ENCODE data around the gene EPB41. TPM values are rescaled to one million over a fixed set of nuclear protein-coding genes. Genes with fewer than 3 reads are reported as not detected.

EPB41 gene
- total and polyA plus RNA-seq, 9 of the 15 experiments (the other 6 are each of a cell fraction or from before 2014, with no cell fraction given) = 3.7 to 213 (median 141) TPM

GRCh38 chr1:29120947-29121485 lies 206.6 kb downstream of the EPB41 start:
- Histone ChIP-seq H3K4me1 (replicated peaks in 1 of 2; ENCODE audit: control insufficient read depth in 2 of 2, insufficient read depth in 2 of 2, low read length in 2 of 2) (peaks cover 6 to 41% of the 10 kb centered on the region in 2 experiments; a peak in 4 of 5 replicates), H3K79me2 (ENCODE audit: control insufficient read depth, insufficient read depth, low read length) (no peaks in the 10 kb centered on the region), H2AFZ (ENCODE audit: low read depth, low read length) (no peak overlapping the region), H3K9me3 (replicated peaks; ENCODE audit: control insufficient read depth, insufficient read depth, low read depth, low read length) (no peaks in the 10 kb centered on the region), H3K9ac (ENCODE audit: insufficient read depth in 1 of 2, low read depth in 2 of 2, low read length in 2 of 2) (no peak overlapping the region), H4K20me1 (replicated peaks; ENCODE audit: control insufficient read depth, insufficient read depth, low read length) (no peaks in the 10 kb centered on the region), H3K27ac (ENCODE audit: extremely low read depth, low read depth, low read length) (no peak overlapping the region), H3K4me2 (ENCODE audit: insufficient read depth, low read length) (no peak overlapping the region), H3K4me3 (no peak overlapping the region), H3K9me1 (ENCODE audit: control insufficient read depth, insufficient read depth, low read length) (no peaks in the 10 kb centered on the region), H3K36me3 (ENCODE audit: control insufficient read depth, insufficient read depth, low read length) (peaks cover 38% of the 10 kb centered on the region), H3K27me3 (ENCODE audit: control insufficient read depth in 2 of 2, insufficient read depth in 2 of 2, low read length in 2 of 2) (no peaks in the 10 kb centered on the region)
- in situ Hi-C loops (cut with MboI) (no loop called here), intact Hi-C loops (cut with micrococcal nuclease) (no loop called here)
- ATAC-seq (no peak), FAIRE-seq (no peak), DNase-seq (ENCODE audit: extremely low read depth in 1 of 4, low spot score in 3 of 4) (no peak)
- no TSS peak for BruUV-seq (replicated peaks)
- ChIA-PET CTCF (ENCODE audit: low intra/inter-chr PET ratio) (no interaction called here), POLR2A (interaction anchor here (0.6 to 1.4 kb wide), 6 partner anchors 8 to 38 kb away, joined by 3 to 5 read pairs (median 4); no protein-coding TSS in a partner anchor)
- WGBS (ENCODE audit: insufficient coverage, low coverage, missing lambda C conversion rate) = 97% methylated on average over 29 of the region's 42 CpGs
- no peak for TF ChIP-seq NUFIP1 (IDR thresholded peaks at IDR 0.05; ENCODE audit: partially characterized antibody)
- no peak for TF ChIP-seq ZNF184 (CRISPR knock-in tag; IDR thresholded peaks at IDR 0.05)
- TF ChIP-seq ATF4 (CRISPR knock-in tag; IDR thresholded peaks at IDR 0.05) = no peak
- TF ChIP-seq FOXP1 (CRISPR knock-in tag; IDR thresholded peaks at IDR 0.05) = no peak
- no peak for TF ChIP-seq GTF2F1 (IDR thresholded peaks at IDR 0.05; ENCODE audit: low read depth, low read length)
- no peak for TF ChIP-seq ETS2 (tag; IDR thresholded peaks at IDR 0.05; ENCODE audit: borderline replicate concordance, poor library complexity, severe bottlenecking)
- no peak for TF ChIP-seq NFIX (CRISPR knock-in tag; IDR thresholded peaks at IDR 0.05; ENCODE audit: low read depth)
- no peak for TF ChIP-seq IFI16 (CRISPR knock-in tag; IDR thresholded peaks at IDR 0.05)
- TF ChIP-seq KLF16 (IDR thresholded peaks at IDR 0.05) = no peak
- no peak for TF ChIP-seq NEUROD1 (IDR thresholded peaks at IDR 0.05; ENCODE audit: borderline replicate concordance, low read depth, low read length, partially characterized antibody)
- TF ChIP-seq FOS (IDR thresholded peaks at IDR 0.05; ENCODE audit: extremely low read depth, insufficient read length) = no peak
- TF ChIP-seq POLR2A (conservative IDR thresholded peaks at IDR 0.05) = peak; percentile 31; the same call in 1 of the 2 replicates
- 0 out of 2 replicates have a peak, but pooled peaks have one; percentile 17 for TF ChIP-seq POLR2AphosphoS5 (IDR thresholded peaks at IDR 0.05; ENCODE audit: control insufficient read depth, insufficient read depth, low read depth, low read length)
- TF ChIP-seq ZBTB8A (IDR thresholded peaks at IDR 0.05; ENCODE audit: partially characterized antibody) = no peak
- no peak for TF ChIP-seq NR1H2 (CRISPR knock-in tag; IDR thresholded peaks at IDR 0.05)
- no peak for TF ChIP-seq SMARCB1 (IDR thresholded peaks at IDR 0.05; ENCODE audit: insufficient read length, low read depth)
- TF ChIP-seq ZNF77 (CRISPR knock-in tag; IDR thresholded peaks at IDR 0.05) = no peak
- TF ChIP-seq SRSF1 (IDR thresholded peaks at IDR 0.05; ENCODE audit: low read depth, low read length) = no peak
- TF ChIP-seq, protein P1, sequence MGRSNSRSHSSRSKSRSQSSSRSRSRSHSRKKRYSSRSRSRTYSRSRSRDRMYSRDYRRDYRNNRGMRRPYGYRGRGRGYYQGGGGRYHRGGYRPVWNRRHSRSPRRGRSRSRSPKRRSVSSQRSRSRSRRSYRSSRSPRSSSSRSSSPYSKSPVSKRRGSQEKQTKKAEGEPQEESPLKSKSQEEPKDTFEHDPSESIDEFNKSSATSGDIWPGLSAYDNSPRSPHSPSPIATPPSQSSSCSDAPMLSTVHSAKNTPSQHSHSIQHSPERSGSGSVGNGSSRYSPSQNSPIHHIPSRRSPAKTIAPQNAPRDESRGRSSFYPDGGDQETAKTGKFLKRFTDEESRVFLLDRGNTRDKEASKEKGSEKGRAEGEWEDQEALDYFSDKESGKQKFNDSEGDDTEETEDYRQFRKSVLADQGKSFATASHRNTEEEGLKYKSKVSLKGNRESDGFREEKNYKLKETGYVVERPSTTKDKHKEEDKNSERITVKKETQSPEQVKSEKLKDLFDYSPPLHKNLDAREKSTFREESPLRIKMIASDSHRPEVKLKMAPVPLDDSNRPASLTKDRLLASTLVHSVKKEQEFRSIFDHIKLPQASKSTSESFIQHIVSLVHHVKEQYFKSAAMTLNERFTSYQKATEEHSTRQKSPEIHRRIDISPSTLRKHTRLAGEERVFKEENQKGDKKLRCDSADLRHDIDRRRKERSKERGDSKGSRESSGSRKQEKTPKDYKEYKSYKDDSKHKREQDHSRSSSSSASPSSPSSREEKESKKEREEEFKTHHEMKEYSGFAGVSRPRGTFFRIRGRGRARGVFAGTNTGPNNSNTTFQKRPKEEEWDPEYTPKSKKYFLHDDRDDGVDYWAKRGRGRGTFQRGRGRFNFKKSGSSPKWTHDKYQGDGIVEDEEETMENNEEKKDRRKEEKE (IDR thresholded peaks at IDR 0.05; ENCODE audit: borderline replicate concordance in 1 of 2, control insufficient read depth in 1 of 2, low read depth in 2 of 2, low read length in 1 of 2) = no peak
- TF ChIP-seq SIN3A (IDR thresholded peaks at IDR 0.05; ENCODE audit: borderline replicate concordance in 2 of 2, control insufficient read depth in 1 of 2, low read depth in 2 of 2, low read length in 2 of 2) = no peak
- peak; percentile 96; the same call in 1 of the 2 replicates for TF ChIP-seq POLR2AphosphoS2 (IDR thresholded peaks at IDR 0.05; ENCODE audit: low read length)
